ENCODE results near the gene DHRSX.

The DHRSX gene

DNA sequence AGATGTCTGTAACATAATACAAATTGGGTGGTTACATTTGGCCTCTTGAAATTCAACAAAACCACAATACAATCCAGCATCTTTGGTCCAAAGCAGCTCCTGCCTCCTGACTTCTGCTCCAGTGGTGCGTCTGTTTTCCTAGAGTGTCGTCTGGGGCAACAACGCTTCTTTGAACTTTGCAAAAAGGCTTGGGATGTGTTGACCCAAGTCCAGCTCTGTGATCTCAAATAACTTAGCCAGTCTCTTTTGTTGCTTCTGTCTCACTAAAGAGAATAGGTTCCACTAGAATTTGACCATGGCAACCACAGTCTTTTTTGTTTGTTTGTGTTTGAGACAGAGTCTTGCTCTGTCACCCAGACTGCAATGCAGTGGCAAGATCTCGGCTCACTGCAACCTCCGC lies 324.0 kb downstream of the DHRSX start:
- no peak for DNase-seq (ENCODE audit: low read depth)
- no peak overlapping the region for H3K4me3 ChIP-seq (ENCODE audit: low read depth, low read length)
- TF ChIP-seq, protein P1, sequence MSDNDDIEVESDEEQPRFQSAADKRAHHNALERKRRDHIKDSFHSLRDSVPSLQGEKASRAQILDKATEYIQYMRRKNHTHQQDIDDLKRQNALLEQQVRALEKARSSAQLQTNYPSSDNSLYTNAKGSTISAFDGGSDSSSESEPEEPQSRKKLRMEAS (IDR thresholded peaks at IDR 0.05; ENCODE audit: low read depth, low read length): no peak
- TF ChIP-seq POLR2A (IDR thresholded peaks at IDR 0.05; ENCODE audit: extremely low read depth, insufficient read length): no peak
- TF ChIP-seq, protein P2, sequence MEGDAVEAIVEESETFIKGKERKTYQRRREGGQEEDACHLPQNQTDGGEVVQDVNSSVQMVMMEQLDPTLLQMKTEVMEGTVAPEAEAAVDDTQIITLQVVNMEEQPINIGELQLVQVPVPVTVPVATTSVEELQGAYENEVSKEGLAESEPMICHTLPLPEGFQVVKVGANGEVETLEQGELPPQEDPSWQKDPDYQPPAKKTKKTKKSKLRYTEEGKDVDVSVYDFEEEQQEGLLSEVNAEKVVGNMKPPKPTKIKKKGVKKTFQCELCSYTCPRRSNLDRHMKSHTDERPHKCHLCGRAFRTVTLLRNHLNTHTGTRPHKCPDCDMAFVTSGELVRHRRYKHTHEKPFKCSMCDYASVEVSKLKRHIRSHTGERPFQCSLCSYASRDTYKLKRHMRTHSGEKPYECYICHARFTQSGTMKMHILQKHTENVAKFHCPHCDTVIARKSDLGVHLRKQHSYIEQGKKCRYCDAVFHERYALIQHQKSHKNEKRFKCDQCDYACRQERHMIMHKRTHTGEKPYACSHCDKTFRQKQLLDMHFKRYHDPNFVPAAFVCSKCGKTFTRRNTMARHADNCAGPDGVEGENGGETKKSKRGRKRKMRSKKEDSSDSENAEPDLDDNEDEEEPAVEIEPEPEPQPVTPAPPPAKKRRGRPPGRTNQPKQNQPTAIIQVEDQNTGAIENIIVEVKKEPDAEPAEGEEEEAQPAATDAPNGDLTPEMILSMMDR (IDR thresholded peaks at IDR 0.05; ENCODE audit: low read depth, low read length): no peak
- no peak for TF ChIP-seq MYC (IDR thresholded peaks at IDR 0.05; ENCODE audit: low read depth, low read length)

DNA sequence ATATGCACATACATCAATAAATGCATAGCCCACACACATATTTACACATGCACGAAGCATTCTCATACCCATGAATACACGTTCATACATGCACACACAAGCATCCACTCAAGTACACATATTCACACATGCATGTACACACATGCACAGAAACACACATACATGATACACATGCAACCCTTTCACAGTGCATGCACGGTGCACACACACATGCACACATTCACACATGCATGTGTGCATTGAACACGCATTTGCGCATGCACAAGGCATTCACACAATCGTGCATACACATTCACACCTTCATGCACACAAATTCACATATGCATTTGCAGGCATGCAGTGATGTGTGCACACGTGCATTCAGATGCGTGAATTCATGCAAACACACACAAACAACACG lies 324.5 kb downstream of the DHRSX start:
- TF ChIP-seq, protein P2 (IDR thresholded peaks at IDR 0.05; ENCODE audit: low read depth, low read length): no peak
- H3K4me3 ChIP-seq (ENCODE audit: low read depth, low read length): no peak overlapping the region
- DNase-seq (ENCODE audit: low read depth): no peak

DNA sequence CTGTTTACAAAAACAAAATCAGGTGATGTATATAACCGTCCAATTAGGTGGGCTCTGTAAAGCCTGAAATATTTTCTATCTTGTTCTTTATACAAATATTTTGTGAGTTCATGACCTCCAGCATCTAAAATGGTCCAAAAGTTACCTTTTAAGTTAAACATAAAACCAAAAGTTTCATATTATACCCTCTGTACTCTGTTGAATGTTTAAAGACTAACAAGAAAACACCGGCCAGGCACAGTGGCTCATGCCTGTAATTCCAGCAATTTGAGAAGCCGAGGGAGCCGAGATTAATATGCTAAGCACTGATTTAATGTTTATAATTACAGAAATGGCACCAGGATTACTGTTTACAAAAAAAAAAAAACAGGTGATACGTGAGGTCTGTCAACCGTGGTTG lies 328.4 kb downstream of the DHRSX start:
- no peak for DNase-seq (ENCODE audit: low read depth)

More for the DNA sequence above, 328.4 kb downstream of the DHRSX start:
- TF ChIP-seq POLR2A (IDR thresholded peaks at IDR 0.05; ENCODE audit: extremely low read depth, insufficient read length) (no peak), MYC (IDR thresholded peaks at IDR 0.05; ENCODE audit: low read depth, low read length) (no peak)
- TF ChIP-seq, protein P2 (IDR thresholded peaks at IDR 0.05; ENCODE audit: low read depth, low read length): no peak
- TF ChIP-seq, protein P1 (IDR thresholded peaks at IDR 0.05; ENCODE audit: low read depth, low read length): no peak
- no peak overlapping the region for H3K4me3 ChIP-seq (ENCODE audit: low read depth, low read length)

All from NB4 (cell line).